GM08714 (cell line): Measurements from ENCODE around the gene BBLN.

Experiments used
- H3K4me3 ChIP-seq: fragments of 200-500 bp; sonication (Bioruptor generic); 2 replicates; pipeline ENCODE4 v1.5.1; 2014; ENCODE audit warnings: mild to moderate bottlenecking, low read length, inconsistent platforms
- ZNF274 ChIP-seq: IDR thresholded peaks from 2 replicates; pipeline ENCODE4 v1.6.1; 2012; ENCODE audit warnings: mild to moderate bottlenecking, low read depth, low read length

Gene BBLN

GRCh38 chr9:128203024-128203706, 43.1 kb downstream of the BBLN start, which contains the start of gene DNM1:
TSS of gene DNM1 (plus strand) at chr9:128203379. CDS start at chr9:128203471, 92 bp downstream.
- H3K4me3 ChIP-seq, result peak within 1 kb of the TSS; percentile 40; the same call in 1 of the 2 replicates
- no peak for TF ChIP-seq ZNF274

DNA sequence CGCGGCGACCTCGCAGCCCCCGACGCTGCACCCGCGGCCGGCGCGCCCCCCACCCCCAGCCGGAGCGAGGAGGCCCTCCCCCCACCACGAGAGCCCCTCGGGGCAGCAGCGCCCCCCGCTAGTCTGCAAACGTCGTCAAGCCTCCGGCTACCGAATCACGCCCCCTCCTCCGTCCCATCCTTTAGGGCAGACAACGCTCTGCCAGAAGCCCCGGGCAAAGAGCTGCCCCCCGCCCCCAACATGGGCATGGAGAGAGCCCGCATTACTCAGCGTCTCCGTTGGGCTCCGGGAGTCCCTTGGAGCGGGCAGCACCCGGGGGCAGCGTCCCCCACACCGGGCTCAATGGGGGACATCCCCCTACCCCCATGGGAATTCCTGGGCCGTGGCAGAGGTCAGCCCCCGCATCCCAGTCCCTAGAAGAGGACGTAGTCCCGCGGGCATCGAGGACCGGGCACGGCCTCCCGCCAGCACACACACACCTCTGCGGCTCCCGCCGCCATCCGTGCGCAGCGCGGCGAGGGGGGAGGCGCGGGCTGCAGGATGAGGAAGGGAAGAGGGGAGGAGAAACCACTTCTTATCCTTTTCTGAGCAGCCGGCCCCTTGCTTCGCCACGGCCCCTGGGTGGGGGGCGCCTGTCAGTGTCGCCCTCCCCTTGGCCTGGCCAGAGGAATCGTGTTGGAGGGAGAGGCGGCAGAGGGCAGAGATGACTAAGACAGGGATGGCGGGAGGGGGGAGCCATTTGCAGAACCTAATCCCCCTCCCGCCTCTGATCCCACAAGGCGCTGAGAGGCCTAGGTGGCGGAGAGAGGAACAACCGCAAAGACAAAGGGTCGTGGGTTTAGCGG, 43.9 kb downstream of the BBLN start:
- H3K4me3 ChIP-seq, result peak overlapping the region; percentile 40; the same call in 1 of the 2 replicates
- no peak for TF ChIP-seq ZNF274

GRCh38 chr9:128204858-128205257, 44.8 kb downstream of the BBLN start:
- no peak for TF ChIP-seq ZNF274
- H3K4me3 ChIP-seq, result no peak overlapping the region

- no peak for TF ChIP-seq ZNF274
- no peak overlapping the region for H3K4me3 ChIP-seq
These were observed 45.4 kb downstream of the BBLN start for GRCh38 chr9:128205296-128205944.

DNA sequence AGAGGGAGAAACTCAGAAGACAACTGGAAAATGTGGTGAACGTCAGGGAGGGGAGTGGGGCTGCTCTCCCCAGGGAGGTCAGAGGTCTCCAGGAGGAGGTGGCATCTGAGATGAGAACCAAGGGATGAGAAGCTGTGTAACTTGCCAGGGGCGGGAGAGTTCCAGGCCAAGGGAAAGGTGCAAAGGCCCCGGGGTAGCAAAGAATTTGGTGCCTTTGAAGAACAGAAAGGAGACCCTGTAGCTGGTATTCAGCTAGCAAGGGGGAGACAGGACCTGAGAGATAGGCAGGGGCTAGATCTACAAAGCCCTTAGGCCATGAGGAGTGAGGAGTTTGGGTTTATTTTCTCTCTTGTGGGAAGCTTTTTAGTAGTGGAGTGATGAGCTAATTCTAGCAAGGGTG, 46.4 kb downstream of the BBLN start:
- no peak overlapping the region for H3K4me3 ChIP-seq
- no peak for TF ChIP-seq ZNF274

DNA sequence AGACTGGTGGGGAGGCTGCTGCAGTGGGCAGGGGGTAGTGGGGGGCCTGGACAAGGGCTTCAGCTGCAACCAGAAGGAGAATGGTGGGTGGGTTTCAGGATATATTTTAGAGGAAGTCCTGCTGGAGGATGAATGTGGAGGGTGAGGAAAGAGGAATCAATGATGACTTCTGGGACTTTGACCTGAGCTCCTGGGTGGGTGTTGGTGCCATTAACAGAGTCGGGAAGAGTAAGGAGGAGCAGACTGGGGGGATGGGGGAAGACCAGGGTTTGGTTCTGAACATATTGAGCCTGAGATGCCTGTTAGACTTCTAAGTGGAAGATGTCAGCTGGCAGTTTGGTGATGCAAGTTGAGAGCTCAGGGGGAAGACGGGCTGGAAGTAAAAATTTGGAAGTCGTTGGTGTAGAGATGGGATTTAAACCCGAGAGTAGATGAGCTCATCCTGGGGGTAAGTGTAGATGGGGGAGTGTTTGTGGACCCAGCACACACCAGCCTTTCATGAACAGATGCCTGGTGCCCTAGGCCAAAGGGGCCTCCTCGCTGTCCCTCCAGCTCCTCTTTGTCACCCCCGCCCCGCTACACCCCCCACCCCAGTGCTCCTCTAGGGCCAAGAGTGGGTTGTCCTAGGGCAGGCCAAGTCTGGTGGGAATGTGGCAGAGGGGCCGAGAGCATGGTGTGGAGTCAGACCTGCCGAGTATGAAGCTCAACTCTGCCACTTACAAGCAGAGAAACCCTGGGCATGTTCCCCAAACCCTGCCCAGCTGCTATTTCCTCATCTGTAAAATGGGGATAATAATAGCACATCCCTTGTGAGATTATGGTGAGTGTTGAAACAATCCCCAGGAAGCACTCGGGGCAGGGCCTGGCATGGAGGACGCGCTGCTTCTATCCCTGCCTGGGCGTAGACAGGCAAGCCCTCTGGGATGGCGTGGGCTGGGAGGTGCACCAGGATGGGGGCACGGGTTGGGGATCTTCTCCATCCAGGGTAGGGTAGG, 47.1 kb downstream of the BBLN start:
- no peak overlapping the region for H3K4me3 ChIP-seq
- TF ChIP-seq ZNF274, result no peak

- no peak overlapping the region for H3K4me3 ChIP-seq
- TF ChIP-seq ZNF274, result no peak
These were observed 48.3 kb downstream of the BBLN start for GRCh38 chr9:128208386-128208785.

DNA sequence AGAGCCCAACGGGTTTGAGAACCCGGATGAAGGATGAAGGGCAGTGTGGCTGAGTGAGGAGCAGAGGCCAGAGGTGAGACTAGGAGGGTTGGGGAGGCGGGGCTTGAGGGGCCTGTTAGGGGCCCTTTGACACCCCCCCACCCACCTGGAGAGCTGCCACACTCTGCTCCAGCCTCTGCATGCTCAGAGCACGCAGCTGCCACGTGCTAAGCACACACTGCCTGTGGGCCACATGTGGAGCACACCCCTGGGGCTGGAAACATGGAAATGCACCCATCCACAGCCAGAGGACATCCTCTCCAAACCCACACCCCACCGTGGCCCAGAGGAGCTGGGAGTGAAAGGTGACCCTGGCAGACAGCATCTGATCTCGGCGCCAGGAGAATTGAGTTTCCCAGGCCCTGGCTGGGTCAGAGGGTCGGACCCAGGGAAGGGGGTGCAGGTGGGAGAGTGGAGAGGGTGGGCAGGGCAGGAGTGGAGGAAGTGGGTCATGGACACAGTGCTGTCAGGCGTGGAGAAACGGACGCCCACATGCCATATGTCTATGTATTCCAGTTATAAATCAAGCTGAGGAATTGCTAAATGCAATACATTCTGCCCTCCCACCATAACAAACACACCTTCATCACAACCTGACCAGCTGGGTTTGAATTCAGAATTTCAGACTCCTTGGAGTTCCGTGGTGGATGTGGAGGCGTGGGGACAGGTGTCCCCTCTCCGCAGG, 49.0 kb downstream of the BBLN start:
- TF ChIP-seq ZNF274, result no peak
- no peak overlapping the region for H3K4me3 ChIP-seq

- TF ChIP-seq ZNF274, result no peak
- no peak overlapping the region for H3K4me3 ChIP-seq
These were observed 51.3 kb downstream of the BBLN start for GRCh38 chr9:128211186-128211980.

GRCh38 chr9:128211981-128212281, 51.9 kb downstream of the BBLN start:
- no peak for TF ChIP-seq ZNF274

More at GRCh38 chr9:128211981-128212281, 51.9 kb downstream of the BBLN start:
- H3K4me3 ChIP-seq, result no peak overlapping the region
